Breast epithelium (tissue), 4 donors: Measurements from ENCODE around the gene ZBTB48. TPM values are rescaled to one million over a fixed set of nuclear protein-coding genes. Genes with fewer than 3 reads are reported as not detected.
A peak's percentile ranks its signal among the peaks of the same experiment; 100 is the strongest.

Source experiments
- DNase-seq, 2 donors: peaks; one replicate each; pipeline ENCODE4 v3.0.0-alpha.2; 2019; ENCODE audit warnings: low spot score in 2 of 2
- H3K27ac ChIP-seq, 2 donors: fragments of 200-600 bp; sonication (generic) in 1 of 2; one replicate each; pipeline ENCODE4 v1.5.1; 2016 to 2019; ENCODE audit warnings: mild to moderate bottlenecking in 1 of 2
- H3K27me3 ChIP-seq, 2 donors: fragments of 200-600 bp; sonication (generic) in 1 of 2; one replicate each; pipeline versions ENCODE4 v1.5.1 to v1.6.0; 2017 to 2019; ENCODE audit warnings: control low read depth in 1 of 2, mild to moderate bottlenecking in 1 of 2
- H3K36me3 ChIP-seq: fragments of 200-600 bp; one replicate; pipeline ENCODE4 v1.5.1; 2019
- H3K4me1 ChIP-seq, 2 donors: fragments of 200-600 bp; sonication (generic); one replicate each; pipeline ENCODE4 v1.5.1; 2016 to 2019; ENCODE audit warnings: control low read depth in 1 of 2
- H3K4me3 ChIP-seq, 3 donors: fragments of 200-600 bp; sonication (generic); 1 replicate in 2 of 3; 2 replicates in 1 of 3; pipeline ENCODE4 v1.5.1; 2016 to 2019; ENCODE audit warnings: mild to moderate bottlenecking in 3 of 3, moderate library complexity in 2 of 3
- H3K9me3 ChIP-seq, 2 donors: fragments of 200-600 bp; sonication (generic) in 1 of 2; one replicate each; pipeline ENCODE4 v1.5.1; 2016 to 2019; ENCODE audit warnings: control low read depth in 1 of 2
- CTCF ChIP-seq, 3 donors: fragments of 450-650 bp; IDR thresholded peaks; one replicate each; pipeline ENCODE4 v1.5.1; 2016 to 2017; ENCODE audit warnings: antibody characterized with exemption in 3 of 3, mild to moderate bottlenecking in 3 of 3, moderate library complexity in 3 of 3
- POLR2A ChIP-seq: fragments of 450-650 bp; IDR thresholded peaks from one replicate; pipeline ENCODE4 v1.6.1; 2016; ENCODE audit warnings: antibody characterized with exemption, mild to moderate bottlenecking, moderate library complexity
- POLR2AphosphoS5 ChIP-seq, 3 donors: sonication (generic); formaldehyde crosslinking; IDR thresholded peaks; one replicate each; pipeline ENCODE4 v1.6.1; 2017; ENCODE audit warnings: antibody characterized with exemption in 3 of 3
- intact Hi-C: fragments of 100-400 bp; cut with DNase I; formaldehyde crosslinking; loops from one replicate; pipeline ENCODE4 v1.15.1; 2023; ENCODE audit warnings: low total_unique reads
- total RNA-seq, 3 donors: library from RNA; depleted of rRNA; stranded (reverse); fragments of >200 nt; gene quantifications; one replicate each; pipeline ENCODE4 v1.1.0, GENCODE V29; 2016

Gene ZBTB48
- total RNA-seq, 3 donors from 2014 or later, result 19.3 to 19.6 (median 19.4) TPM

GRCh38 chr1:6622396-6623152 is 42.8 kb downstream of the ZBTB48 start:
- intact Hi-C loops, result loop anchor here (10.0 kb wide), 1 partner anchor 68 kb away; the partner anchor contains the start of genes NOL9 and TAS1R1
- Histone ChIP-seq H3K27me3 (no peaks in the 10 kb centered on the region), H3K9me3 (no peaks in the 10 kb centered on the region), H3K36me3 (no peaks in the 10 kb centered on the region), H3K4me3 (peak overlapping the region in 1 of 3 donors; percentile 44), H3K27ac (peak overlapping the region; percentile 92 to 95), H3K4me1 (peaks cover 5 to 26% of the 10 kb centered on the region in 2 donors)
- no peak for DNase-seq
- TF ChIP-seq CTCF (IDR thresholded peaks at IDR 0.05) (no peak), POLR2A (no peak), POLR2AphosphoS5 (IDR thresholded peaks at IDR 0.05) (no peak)

GRCh38 chr1:6623269-6623965 is 43.6 kb downstream of the ZBTB48 start:
- Histone ChIP-seq H3K4me3 (peak overlapping the region in 1 of 3 donors; percentile 44), H3K4me1 (peaks cover 5 to 26% of the 10 kb centered on the region in 2 donors), H3K9me3 (no peaks in the 10 kb centered on the region), H3K27me3 (no peaks in the 10 kb centered on the region), H3K27ac (peak overlapping the region; percentile 92 to 95), H3K36me3 (no peaks in the 10 kb centered on the region)
- intact Hi-C loops, result loop anchor here (10.0 kb wide), 1 partner anchor 69 kb away; the partner anchor contains the start of genes NOL9 and TAS1R1
- TF ChIP-seq POLR2A (no peak), CTCF (IDR thresholded peaks at IDR 0.05) (no peak), POLR2AphosphoS5 (IDR thresholded peaks at IDR 0.05) (no peak)
- no peak for DNase-seq

- TF ChIP-seq POLR2AphosphoS5 (IDR thresholded peaks at IDR 0.05), result peak in 1 of 3 donors; percentile 21
- TF ChIP-seq CTCF (IDR thresholded peaks at IDR 0.05), result no peak
- peaks cover 5 to 26% of the 10 kb centered on the region in 2 donors for H3K4me1 ChIP-seq
- no peaks in the 10 kb centered on the region for H3K9me3 ChIP-seq
- H3K27ac ChIP-seq, result peak within 1 kb of the TSS; percentile 92 to 95
- peak; percentile 76 to 90 for DNase-seq
- H3K36me3 ChIP-seq, result peaks cover 5% of the 10 kb centered on the region
- no peaks in the 10 kb centered on the region for H3K27me3 ChIP-seq
- intact Hi-C loops, result loop anchor here (10.0 kb wide), 1 partner anchor 70 kb away; the partner anchor contains the start of genes NOL9 and TAS1R1
- peak within 1 kb of the TSS; percentile 75 to 97 (median 80) for H3K4me3 ChIP-seq
Observed at GRCh38 chr1:6624710-6625583, 45.2 kb downstream of the ZBTB48 start, which contains the start of gene THAP3. Gene THAP3, plus strand, starts transcription at chr1:6624868. Its CDS starts 351 bp downstream, at chr1:6625219.

GRCh38 chr1:6625584-6626149 is 45.9 kb downstream of the ZBTB48 start:
- no peak for DNase-seq
- TF ChIP-seq POLR2A (no peak), POLR2AphosphoS5 (IDR thresholded peaks at IDR 0.05) (peak in 1 of 3 donors; percentile 22), CTCF (IDR thresholded peaks at IDR 0.05) (no peak)
- no peaks in the 10 kb centered on the region for H3K27me3 ChIP-seq
- peaks cover 5 to 26% of the 10 kb centered on the region in 2 donors for H3K4me1 ChIP-seq
- peak overlapping the region; percentile 92 to 95 for H3K27ac ChIP-seq
- peaks cover 5% of the 10 kb centered on the region for H3K36me3 ChIP-seq
- no peaks in the 10 kb centered on the region for H3K9me3 ChIP-seq
- intact Hi-C loops, result loop anchor here (10.0 kb wide), 1 partner anchor 71 kb away; the partner anchor contains the start of genes NOL9 and TAS1R1
- H3K4me3 ChIP-seq, result peak overlapping the region; percentile 75 to 97 (median 80)
